H1 (cell line): ENCODE data around the gene NRXN3. TPM values are rescaled to one million over a fixed set of nuclear protein-coding genes. Genes with fewer than 3 reads are reported as not detected.
A peak's percentile ranks its signal among the peaks of the same experiment; 100 is the strongest.

ENCODE experiments used
- ATF3 ChIP-seq: IDR thresholded peaks from 2 replicates; pipeline ENCODE4 v1.6.1; 2011; ENCODE audit warnings: low read depth, mild to moderate bottlenecking, low read length; ENCODE audit not compliant: insufficient read depth
- BCL11A ChIP-seq, 2 experiments: IDR thresholded peaks; one replicate each; pipeline ENCODE4 v1.6.1; 2011; ENCODE audit warnings: low read depth in 2 of 2, low read length in 2 of 2, mild to moderate bottlenecking in 2 of 2
- EP300 ChIP-seq, 2 experiments: IDR thresholded peaks; 1 replicate in 1 of 2; 2 replicates in 1 of 2; pipeline ENCODE4 v1.6.1; 2011 to 2012; ENCODE audit warnings: low read depth in 2 of 2, low read length in 2 of 2, mild to moderate bottlenecking in 2 of 2, borderline replicate concordance in 1 of 2, inconsistent platforms in 1 of 2, moderate library complexity in 1 of 2
- JUN ChIP-seq: IDR thresholded peaks from 2 replicates; pipeline ENCODE4 v1.6.1; 2011; ENCODE audit warnings: low read depth, mild to moderate bottlenecking, improper control_type of control experiment, low read length
- NRF1 ChIP-seq: IDR thresholded peaks from 2 replicates; pipeline ENCODE4 v1.6.1; 2011; ENCODE audit warnings: mild to moderate bottlenecking, low read depth, low read length, improper control_type of control experiment
- RAD21 ChIP-seq, 2 experiments: IDR thresholded peaks in 1 of 2; conservative IDR thresholded peaks in 1 of 2; 2 replicates each; pipeline ENCODE4 v1.6.1; 2011; ENCODE audit warnings: low read depth in 2 of 2, low read length in 2 of 2, improper control_type of control experiment in 1 of 2, inconsistent platforms in 1 of 2, mild to moderate bottlenecking in 1 of 2, moderate library complexity in 1 of 2
- SUZ12 ChIP-seq: fragments of 200-600 bp; sonication (generic); IDR thresholded peaks from 2 replicates; pipeline ENCODE4 v1.6.1; 2012; ENCODE audit warnings: mild to moderate bottlenecking, inconsistent platforms, low read length, moderate library complexity, mixed read lengths
- polyA plus RNA-seq, 7 experiments: library from polyadenylated mRNA; depleted of rRNA in 3 of 7; stranded (reverse) in 5 of 7; unstranded in 2 of 7; fragments of >200 nt in 5 of 7; fragments of 200-250 nt in 2 of 7; gene quantifications; 1 replicate in 5 of 7; 2 replicates in 1 of 7; 4 replicates in 1 of 7; pipeline versions ENCODE4 v1.2.1 to v1.2.3, GENCODE V29; 2011 to 2013; ENCODE audit warnings: missing spikeins in 2 of 7, mixed read lengths in 2 of 7
- total RNA-seq: library from RNA; stranded (reverse); fragmentation: NEBNext Ultra II Directional; extraction: Animal tissue kit (Norgen Biotek cat#: 25700); gene quantifications from 2 replicates; pipeline ENCODE4 v1.2.1, GENCODE V29; 2021

Gene NRXN3
- total and polyA plus RNA-seq, 2 of the 8 experiments (the other 6 are each of a cell fraction or from before 2014, with no cell fraction given) = 2.6 to 4.1 TPM

- TF ChIP-seq SUZ12 (no peak), ATF3 (no peak), NRF1 (no peak), RAD21 (IDR thresholded peaks at IDR 0.05 in 1 of 2, conservative IDR thresholded peaks at IDR 0.05 in 1 of 2; ENCODE audit: low read depth in 2 of 2, low read length in 2 of 2) (peak; percentile 63 to 74), BCL11A (IDR thresholded peaks at IDR 0.05; ENCODE audit: low read depth in 2 of 2, low read length in 2 of 2) (no peak), EP300 (IDR thresholded peaks at IDR 0.05; ENCODE audit: borderline replicate concordance in 1 of 2, low read depth in 2 of 2, low read length in 2 of 2) (no peak), JUN (no peak)
Observed at GRCh38 chr14:78902010-78902623, 731.9 kb downstream of the NRXN3 start (continued).
